HEK293T (cell line): ENCODE data around the gene E2F8.

Source experiments
- CTCF ChIA-PET: fragments of 350-600 bp; formaldehyde crosslinking; extraction: SDS; loops from one replicate; lab custom pipeline; 2021; ENCODE audit warnings: antibody characterized with exemption, inconsistent platforms; lab: Yijun Ruan, JAX
- POLR2A ChIA-PET: fragments of 350-600 bp; formaldehyde crosslinking; extraction: SDS; loops from one replicate; lab custom pipeline; 2020; ENCODE audit warnings: antibody characterized with exemption, inconsistent platforms; lab: Yijun Ruan, JAX
- DNase-seq: peaks from one replicate; pipeline ENCODE4 v3.0.0; 2012; ENCODE audit warnings: mixed read lengths; ENCODE audit errors: extremely low spot score
- ARNT ChIP-seq: fragments of 450-650 bp; IDR thresholded peaks from 2 replicates; pipeline ENCODE4 v1.6.1; 2017; ENCODE audit warnings: mild to moderate bottlenecking
- BHLHE40 ChIP-seq: fragments of 450-650 bp; IDR thresholded peaks from 2 replicates; pipeline ENCODE4 v1.6.1; 2016; ENCODE audit warnings: mild to moderate bottlenecking, moderate library complexity, borderline replicate concordance
- CTBP1 ChIP-seq: fragments of 450-650 bp; IDR thresholded peaks from 2 replicates; pipeline ENCODE4 v1.6.1; 2016; ENCODE audit warnings: borderline replicate concordance
- ELF4 ChIP-seq: fragments of 450-650 bp; IDR thresholded peaks from 2 replicates; pipeline ENCODE4 v1.6.1; 2017; ENCODE audit warnings: antibody characterized with exemption
- FOXA1 ChIP-seq: fragments of 450-650 bp; IDR thresholded peaks from 2 replicates; pipeline ENCODE4 v1.6.1; 2016; ENCODE audit warnings: mild to moderate bottlenecking
- FOXK2 ChIP-seq: fragments of 450-650 bp; IDR thresholded peaks from 2 replicates; pipeline ENCODE4 v1.6.1; 2016; ENCODE audit warnings: mild to moderate bottlenecking
- FOXM1 ChIP-seq: fragments of 450-650 bp; IDR thresholded peaks from 2 replicates; pipeline ENCODE4 v1.6.1; 2017; ENCODE audit warnings: mild to moderate bottlenecking, borderline replicate concordance
- HDGF ChIP-seq: fragments of 450-650 bp; IDR thresholded peaks from 2 replicates; pipeline ENCODE4 v1.6.1; 2017; ENCODE audit warnings: antibody characterized with exemption, borderline replicate concordance
- L3MBTL2 ChIP-seq: fragments of 450-650 bp; conservative IDR thresholded peaks from 2 replicates; pipeline ENCODE4 v1.6.1; 2016; ENCODE audit warnings: mild to moderate bottlenecking
- LEF1 ChIP-seq: fragments of 450-650 bp; IDR thresholded peaks from 2 replicates; pipeline ENCODE4 v1.6.1; 2017; ENCODE audit warnings: mild to moderate bottlenecking, borderline replicate concordance
- NFRKB ChIP-seq: fragments of 450-650 bp; IDR thresholded peaks from 2 replicates; pipeline ENCODE4 v1.6.1; 2016; ENCODE audit warnings: mild to moderate bottlenecking, moderate library complexity
- PKNOX1 ChIP-seq: fragments of 450-650 bp; IDR thresholded peaks from 2 replicates; pipeline ENCODE4 v1.6.1; 2016
- SP1 ChIP-seq: fragments of 450-650 bp; IDR thresholded peaks from 2 replicates; pipeline ENCODE4 v1.6.1; 2017
- SUZ12 ChIP-seq: fragments of 450-650 bp; IDR thresholded peaks from 2 replicates; pipeline ENCODE4 v1.6.1; 2016; ENCODE audit warnings: mild to moderate bottlenecking
- TARDBP ChIP-seq: fragments of 450-650 bp; IDR thresholded peaks from 2 replicates; pipeline ENCODE4 v1.6.1; 2016
- ZNF384 ChIP-seq: fragments of 450-650 bp; IDR thresholded peaks from 2 replicates; pipeline ENCODE4 v1.6.1; 2016

E2F8 gene

GRCh38 chr11:19253153-19253745 is 12.5 kb upstream of the E2F8 start:
- DNase-seq: no peak
- no peak for TF ChIP-seq SP1
- TF ChIP-seq TARDBP: no peak
- no peak for TF ChIP-seq FOXK2
- no peak for TF ChIP-seq FOXM1
- TF ChIP-seq ZNF384: no peak
- no peak for TF ChIP-seq HDGF
- CTCF ChIA-PET: interaction anchor here (0.5 kb wide), 1 partner anchor 14 kb away, joined by 3 read pairs; no protein-coding TSS in a partner anchor
- POLR2A ChIA-PET: no interaction called here

GRCh38 chr11:19252394-19253152 is 11.8 kb upstream of the E2F8 start:
- CTCF ChIA-PET: interaction anchor here (0.5 to 1.1 kb wide), 2 partner anchors 7 to 13 kb away, joined by 3 read pairs; no protein-coding TSS in a partner anchor
- TF ChIP-seq TARDBP: no peak
- no peak for TF ChIP-seq LEF1
- TF ChIP-seq BHLHE40: no peak
- no peak for TF ChIP-seq L3MBTL2
- TF ChIP-seq HDGF: no peak
- TF ChIP-seq PKNOX1: no peak
- no peak for TF ChIP-seq FOXK2
- no peak for TF ChIP-seq FOXM1
- no peak for TF ChIP-seq FOXA1
- TF ChIP-seq ELF4: no peak
- no peak for TF ChIP-seq CTBP1
- TF ChIP-seq NFRKB: no peak
- no peak for TF ChIP-seq ARNT
- TF ChIP-seq ZNF384: no peak
- TF ChIP-seq SP1: no peak
- TF ChIP-seq SUZ12: no peak
- no peak for DNase-seq
- POLR2A ChIA-PET: no interaction called here

GRCh38 chr11:19251577-19251976 is 10.8 kb upstream of the E2F8 start:
- ChIA-PET POLR2A (no interaction called here), CTCF (interaction anchor here (1.1 kb wide), 1 partner anchor 8 kb away, joined by 3 read pairs; no protein-coding TSS in a partner anchor)
- TF ChIP-seq L3MBTL2: no peak
- TF ChIP-seq FOXK2: no peak
- TF ChIP-seq ARNT: no peak
- no peak for DNase-seq

- TF ChIP-seq FOXK2: no peak
- no peak for TF ChIP-seq ZNF384
- TF ChIP-seq ARNT: no peak
- TF ChIP-seq L3MBTL2: no peak
- TF ChIP-seq HDGF: no peak
- TF ChIP-seq SUZ12: no peak
- no peak for TF ChIP-seq CTBP1
- DNase-seq: no peak
- CTCF ChIA-PET: no interaction called here
- POLR2A ChIA-PET: no interaction called here
These were observed 6.1 kb upstream of the E2F8 start for GRCh38 chr11:19246816-19247215.

- no peak for TF ChIP-seq SUZ12
- POLR2A ChIA-PET: no interaction called here
- CTCF ChIA-PET: no interaction called here
- DNase-seq: no peak
These were observed 4.6 kb upstream of the E2F8 start for GRCh38 chr11:19245351-19245750.

GRCh38 chr11:19244621-19245020 is 3.9 kb upstream of the E2F8 start:
- no peak for TF ChIP-seq CTBP1
- no peak for TF ChIP-seq SUZ12
- no peak for TF ChIP-seq ZNF384
- TF ChIP-seq PKNOX1: no peak
- TF ChIP-seq ARNT: no peak
- no peak for TF ChIP-seq NFRKB
- no peak for TF ChIP-seq FOXM1
- TF ChIP-seq SP1: no peak
- TF ChIP-seq ELF4: no peak
- no peak for TF ChIP-seq L3MBTL2
- no peak for TF ChIP-seq FOXK2
- no peak for TF ChIP-seq TARDBP
- TF ChIP-seq LEF1: no peak
- no peak for TF ChIP-seq FOXA1
- no peak for TF ChIP-seq BHLHE40
- ChIA-PET POLR2A (no interaction called here), CTCF (no interaction called here)
- DNase-seq: no peak

- CTCF ChIA-PET: no interaction called here
- POLR2A ChIA-PET: no interaction called here
- no peak for DNase-seq
These were observed 3.3 kb upstream of the E2F8 start for GRCh38 chr11:19244084-19244483.

More at GRCh38 chr11:19244084-19244483, 3.3 kb upstream of the E2F8 start:
- no peak for TF ChIP-seq ZNF384
- no peak for TF ChIP-seq ARNT
- no peak for TF ChIP-seq HDGF
- no peak for TF ChIP-seq TARDBP
- no peak for TF ChIP-seq BHLHE40
- no peak for TF ChIP-seq ELF4
